ENCODE data around the gene TPH2.

DNA sequence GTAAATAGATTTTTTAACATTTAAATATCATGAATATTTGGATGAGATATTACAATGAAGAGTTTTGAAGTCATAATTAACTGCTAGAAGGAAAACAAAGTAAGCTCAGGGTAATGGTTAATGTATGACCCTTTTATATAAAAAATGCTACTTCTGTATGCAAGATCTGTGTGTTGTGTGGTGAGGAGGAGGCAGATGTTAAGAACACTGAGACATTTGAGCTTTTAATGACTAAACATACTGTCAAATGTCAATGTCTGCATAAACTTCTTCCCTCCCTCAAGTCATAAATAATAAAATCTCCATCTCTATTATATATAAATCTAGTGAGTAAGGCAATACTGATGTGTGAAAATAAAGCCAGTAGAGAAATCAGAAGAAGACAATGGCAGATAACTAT is 1.4 kb downstream of the TPH2 start:
- TF ChIP-seq POLR2AphosphoS5 (IDR thresholded peaks at IDR 0.05; ENCODE audit: low read depth, low read length): no peak
- TF ChIP-seq, protein P1, sequence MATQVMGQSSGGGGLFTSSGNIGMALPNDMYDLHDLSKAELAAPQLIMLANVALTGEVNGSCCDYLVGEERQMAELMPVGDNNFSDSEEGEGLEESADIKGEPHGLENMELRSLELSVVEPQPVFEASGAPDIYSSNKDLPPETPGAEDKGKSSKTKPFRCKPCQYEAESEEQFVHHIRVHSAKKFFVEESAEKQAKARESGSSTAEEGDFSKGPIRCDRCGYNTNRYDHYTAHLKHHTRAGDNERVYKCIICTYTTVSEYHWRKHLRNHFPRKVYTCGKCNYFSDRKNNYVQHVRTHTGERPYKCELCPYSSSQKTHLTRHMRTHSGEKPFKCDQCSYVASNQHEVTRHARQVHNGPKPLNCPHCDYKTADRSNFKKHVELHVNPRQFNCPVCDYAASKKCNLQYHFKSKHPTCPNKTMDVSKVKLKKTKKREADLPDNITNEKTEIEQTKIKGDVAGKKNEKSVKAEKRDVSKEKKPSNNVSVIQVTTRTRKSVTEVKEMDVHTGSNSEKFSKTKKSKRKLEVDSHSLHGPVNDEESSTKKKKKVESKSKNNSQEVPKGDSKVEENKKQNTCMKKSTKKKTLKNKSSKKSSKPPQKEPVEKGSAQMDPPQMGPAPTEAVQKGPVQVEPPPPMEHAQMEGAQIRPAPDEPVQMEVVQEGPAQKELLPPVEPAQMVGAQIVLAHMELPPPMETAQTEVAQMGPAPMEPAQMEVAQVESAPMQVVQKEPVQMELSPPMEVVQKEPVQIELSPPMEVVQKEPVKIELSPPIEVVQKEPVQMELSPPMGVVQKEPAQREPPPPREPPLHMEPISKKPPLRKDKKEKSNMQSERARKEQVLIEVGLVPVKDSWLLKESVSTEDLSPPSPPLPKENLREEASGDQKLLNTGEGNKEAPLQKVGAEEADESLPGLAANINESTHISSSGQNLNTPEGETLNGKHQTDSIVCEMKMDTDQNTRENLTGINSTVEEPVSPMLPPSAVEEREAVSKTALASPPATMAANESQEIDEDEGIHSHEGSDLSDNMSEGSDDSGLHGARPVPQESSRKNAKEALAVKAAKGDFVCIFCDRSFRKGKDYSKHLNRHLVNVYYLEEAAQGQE (IDR thresholded peaks at IDR 0.05; ENCODE audit: insufficient read depth in 1 of 2, low read depth in 2 of 2, low read length in 2 of 2): no peak
- TF ChIP-seq SIN3A (IDR thresholded peaks at IDR 0.05; ENCODE audit: borderline replicate concordance, insufficient read depth, low read length): no peak

Measured in PFSK-1 (cell line).